HT1080 (cell line): Measurements from ENCODE around the gene TUSC2. TPM values are rescaled to one million over a fixed set of nuclear protein-coding genes. Genes with fewer than 3 reads are reported as not detected.
A peak's percentile ranks its signal among the peaks of the same experiment; 100 is the strongest.

Experiments used
- DNase-seq: peaks from one replicate; pipeline ENCODE4 v3.0.0-alpha.2; 2015; ENCODE audit warnings: low read depth
- total RNA-seq: library from RNA; depleted of rRNA; stranded (reverse); fragments of >200 nt; shearing (Covaris generic); gene quantifications from 2 replicates; pipeline ENCODE4 v1.2.3, GENCODE V29; 2014

Gene TUSC2
- total RNA-seq, 1 experiment from 2014 or later = 40.6 TPM

GRCh38 chr3:50336452-50337174, 8.6 kb upstream of the TUSC2 start:
- DNase-seq = no peak

GRCh38 chr3:50334339-50335075, 6.5 kb upstream of the TUSC2 start:
- no peak for DNase-seq

- DNase-seq = peak; percentile 59
Measured at GRCh38 chr3:50333744-50334328, 5.8 kb upstream of the TUSC2 start.

- no peak for DNase-seq
Measured at GRCh38 chr3:50331364-50331907, 3.4 kb upstream of the TUSC2 start.

GRCh38 chr3:50330330-50330729, 2.3 kb upstream of the TUSC2 start:
- no peak for DNase-seq

GRCh38 chr3:50327129-50327528, 894 bp downstream of the TUSC2 start:
- DNase-seq = no peak

- DNase-seq = no peak
Measured at GRCh38 chr3:50326182-50326541, 1.9 kb downstream of the TUSC2 start.

GRCh38 chr3:50325497-50326181, 2.4 kb downstream of the TUSC2 start:
- no peak for DNase-seq

GRCh38 chr3:50325113-50325480, 2.9 kb downstream of the TUSC2 start:
- no peak for DNase-seq

- peak; percentile 62 for DNase-seq
Measured at GRCh38 chr3:50324351-50325112, 3.5 kb downstream of the TUSC2 start.

GRCh38 chr3:50323614-50324199, 4.3 kb downstream of the TUSC2 start:
- DNase-seq = no peak

GRCh38 chr3:50323092-50323600, 4.9 kb downstream of the TUSC2 start:
- no peak for DNase-seq

- no peak for DNase-seq
Measured at GRCh38 chr3:50322386-50323091, 5.5 kb downstream of the TUSC2 start, which contains the start of gene HYAL2. Gene HYAL2 (minus strand): TSS chr3:50322745. CDS start chr3:50320489, 2,256 bp downstream.

GRCh38 chr3:50322115-50322385, 6.0 kb downstream of the TUSC2 start:
- no peak for DNase-seq

GRCh38 chr3:50321336-50322114, 6.5 kb downstream of the TUSC2 start:
- peak; percentile 79 for DNase-seq

- peak; percentile 51 for DNase-seq
Measured at GRCh38 chr3:50320853-50321335, 7.1 kb downstream of the TUSC2 start.

GRCh38 chr3:50319894-50320625, 8.0 kb downstream of the TUSC2 start:
- no peak for DNase-seq
